Uterus (tissue), 4 donors: ENCODE measurements around the gene GATA2. TPM values are rescaled to one million over a fixed set of nuclear protein-coding genes. Genes with fewer than 3 reads are reported as not detected.

Source experiments
- DNase-seq, 2 donors: peaks; one replicate each; pipeline ENCODE4 v3.0.0-alpha.2; 2019 to 2020
- H3K27ac ChIP-seq, 2 donors: fragments of 200-600 bp; sonication (generic); 1 replicate in 1 of 2; 2 replicates in 1 of 2; pipeline ENCODE4 v1.5.1; 2016 to 2018
- H3K27me3 ChIP-seq, 2 donors: fragments of 200-600 bp; sonication (generic); one replicate each; pipeline ENCODE4 v1.5.1; 2018 to 2019; ENCODE audit warnings: control low read depth in 1 of 2
- H3K36me3 ChIP-seq, 2 donors: fragments of 200-600 bp; sonication (generic); one replicate each; pipeline ENCODE4 v1.5.1; 2019; ENCODE audit warnings: control low read depth in 1 of 2
- H3K4me1 ChIP-seq, 2 donors: fragments of 200-600 bp; sonication (generic); one replicate each; pipeline ENCODE4 v1.5.1; 2018 to 2019; ENCODE audit warnings: control low read depth in 1 of 2
- H3K4me3 ChIP-seq, 2 donors: fragments of 200-600 bp; sonication (generic); 1 replicate in 1 of 2; 2 replicates in 1 of 2; pipeline ENCODE4 v1.5.1; 2018 to 2019; ENCODE audit warnings: mild to moderate bottlenecking in 1 of 2
- H3K9me3 ChIP-seq, 2 donors: fragments of 200-600 bp; sonication (generic); one replicate each; pipeline ENCODE4 v1.5.1; 2019; ENCODE audit warnings: control low read depth in 1 of 2
- CTCF ChIP-seq, 4 experiments: fragments of 200-600 bp in 2 of 4; fragments of 450-650 bp in 2 of 4; sonication (generic) in 2 of 4; IDR thresholded peaks; one replicate each; pipeline ENCODE4 v1.5.1; 2016 to 2019; ENCODE audit warnings: antibody characterized with exemption in 4 of 4, mild to moderate bottlenecking in 2 of 4, moderate library complexity in 1 of 4
- POLR2A ChIP-seq, 2 donors: fragments of 450-650 bp; IDR thresholded peaks; one replicate each; pipeline ENCODE4 v1.6.1; 2016; ENCODE audit warnings: antibody characterized with exemption in 2 of 2, mild to moderate bottlenecking in 1 of 2, moderate library complexity in 1 of 2
- intact Hi-C: fragments of 100-400 bp; cut with DNase I; formaldehyde crosslinking; loops from one replicate; pipeline ENCODE4 v1.15.1; 2023; ENCODE audit warnings: low total_unique reads
- total RNA-seq, 4 donors: library from RNA; depleted of rRNA in 3 of 4; stranded (reverse); fragments of >200 nt in 3 of 4; gene quantifications; one replicate each; pipeline versions ENCODE4 v1.1.0 to v1.2.4, GENCODE V29; 2014 to 2023
- donor health status: DM: yes; HTN: yes; CAD: no.

The GATA2 gene
- total RNA-seq = 100 to 1,000 TPM in 1 of 4 donors, 10 to 100 TPM in 3; 30.9 to 171 (median 52.5) TPM

GRCh38 chr3:128492671-128493569 is at the start of gene GATA2:
Gene GATA2 (minus strand): TSS chr3:128493201. CDS start chr3:128487031, 6,170 bp downstream.
- H3K27ac ChIP-seq = peak within 1 kb of the TSS; percentile 99 to 100
- H3K4me1 ChIP-seq = peaks cover 0 to 20% of the 10 kb centered on the region in 2 donors
- peak within 1 kb of the TSS; percentile 56 to 98 for H3K4me3 ChIP-seq
- intact Hi-C loops = no loop called here
- TF ChIP-seq POLR2A (IDR thresholded peaks at IDR 0.05) = peak in 1 of 2 donors; percentile 53
- peak in 2 of 4 experiments; percentile 37 to 40 for TF ChIP-seq CTCF (IDR thresholded peaks at IDR 0.05)
- no peaks in the 10 kb centered on the region for H3K27me3 ChIP-seq
- H3K9me3 ChIP-seq = no peaks in the 10 kb centered on the region
- DNase-seq = peak; percentile 64 to 66
- no peaks in the 10 kb centered on the region for H3K36me3 ChIP-seq

- DNase-seq = no peak
- Histone ChIP-seq H3K27ac (no peak overlapping the region), H3K9me3 (no peaks in the 10 kb centered on the region), H3K4me3 (no peak overlapping the region), H3K4me1 (no peaks in the 10 kb centered on the region), H3K27me3 (no peaks in the 10 kb centered on the region), H3K36me3 (no peaks in the 10 kb centered on the region)
- intact Hi-C loops = no loop called here
- no peak for TF ChIP-seq POLR2A (IDR thresholded peaks at IDR 0.05)
- TF ChIP-seq CTCF (IDR thresholded peaks at IDR 0.05) = no peak
Measured at GRCh38 chr3:128541246-128541645, 48.2 kb upstream of the GATA2 start.

GRCh38 chr3:128539376-128539775 is 46.4 kb upstream of the GATA2 start:
- no peaks in the 10 kb centered on the region for H3K9me3 ChIP-seq
- intact Hi-C loops = no loop called here
- TF ChIP-seq CTCF (IDR thresholded peaks at IDR 0.05) (no peak), POLR2A (IDR thresholded peaks at IDR 0.05) (no peak)

GRCh38 chr3:128537091-128537703 is 44.2 kb upstream of the GATA2 start:
- Histone ChIP-seq H3K4me3 (no peak overlapping the region), H3K9me3 (no peaks in the 10 kb centered on the region), H3K36me3 (no peaks in the 10 kb centered on the region), H3K27ac (no peak overlapping the region), H3K4me1 (no peaks in the 10 kb centered on the region), H3K27me3 (no peaks in the 10 kb centered on the region)
- no peak for DNase-seq
- intact Hi-C loops = no loop called here
- TF ChIP-seq CTCF (IDR thresholded peaks at IDR 0.05) (no peak), POLR2A (IDR thresholded peaks at IDR 0.05) (no peak)

More at GRCh38 chr3:128539376-128539775, 46.4 kb upstream of the GATA2 start:
- Histone ChIP-seq H3K27me3 (no peaks in the 10 kb centered on the region), H3K4me1 (no peaks in the 10 kb centered on the region), H3K4me3 (no peak overlapping the region), H3K27ac (no peak overlapping the region), H3K36me3 (no peaks in the 10 kb centered on the region)
- DNase-seq = no peak
